Endothelial cell (in vitro differentiated cells): Measurements from ENCODE around the gene STX5. TPM values are rescaled to one million over a fixed set of nuclear protein-coding genes. Genes with fewer than 3 reads are reported as not detected.

ENCODE experiments used
- DNase-seq: peaks from one replicate; pipeline ENCODE4 v3.0.0; 2021; ENCODE audit warnings: low spot score
- H3K27ac Mint-ChIP-seq: one replicate; pipeline ENCODE4 v1.8.0; 2021; ENCODE audit warnings: mixed read lengths, inconsistent platforms; ENCODE audit not compliant: unreplicated experiment
- H3K27me3 Mint-ChIP-seq: one replicate; pipeline ENCODE4 v1.8.0; 2021; ENCODE audit warnings: mild to moderate bottlenecking, moderate library complexity, mixed read lengths, inconsistent platforms; ENCODE audit not compliant: unreplicated experiment
- H3K36me3 Mint-ChIP-seq: one replicate; pipeline ENCODE4 v1.8.0; 2021; ENCODE audit warnings: mild to moderate bottlenecking, low read depth, mixed read lengths, inconsistent platforms; ENCODE audit not compliant: unreplicated experiment
- H3K4me1 Mint-ChIP-seq: one replicate; pipeline ENCODE4 v1.8.0; 2021; ENCODE audit warnings: mild to moderate bottlenecking, mixed read lengths, inconsistent platforms; ENCODE audit not compliant: unreplicated experiment
- H3K4me3 Mint-ChIP-seq: one replicate; pipeline ENCODE4 v1.8.0; 2021; ENCODE audit warnings: mild to moderate bottlenecking, mixed read lengths, inconsistent platforms; ENCODE audit not compliant: unreplicated experiment
- H3K9me3 Mint-ChIP-seq: one replicate; pipeline ENCODE4 v1.8.0; 2021; ENCODE audit warnings: mixed read lengths, inconsistent platforms; ENCODE audit not compliant: unreplicated experiment
- CTCF ChIP-seq: fragments of 200-600 bp; sonication (generic); IDR thresholded peaks from one replicate; pipeline ENCODE4 v1.5.0; 2021; ENCODE audit warnings: antibody characterized with exemption; ENCODE audit not compliant: unreplicated experiment
- total RNA-seq: library from RNA; stranded (reverse); fragmentation: NEBNext Ultra II Directional; extraction: Animal tissue kit (Norgen Biotek cat#: 25700); gene quantifications from one replicate; pipeline ENCODE4 v1.2.1, GENCODE V29; 2021; ENCODE audit not compliant: unreplicated experiment

Gene STX5
- total RNA-seq, 1 donor from 2014 or later: 37.9 TPM

- peak; percentile 95 for DNase-seq
- H3K36me3 Mint-ChIP-seq: peaks cover 35% of the 10 kb centered on the region
- peaks cover 41% of the 10 kb centered on the region for H3K4me1 Mint-ChIP-seq
- H3K9me3 Mint-ChIP-seq: no peaks in the 10 kb centered on the region
- H3K4me3 Mint-ChIP-seq: peak overlapping the region; percentile 98
- TF ChIP-seq CTCF: no peak
- peaks cover 23% of the 10 kb centered on the region for H3K27me3 Mint-ChIP-seq
- H3K27ac Mint-ChIP-seq: peak overlapping the region; percentile 95
Observed at GRCh38 chr11:62855571-62856332, 23.9 kb upstream of the STX5 start.

GRCh38 chr11:62854825-62855570 lies 23.1 kb upstream of the STX5 start:
- Mint-ChIP-seq H3K27ac (peak overlapping the region; percentile 95), H3K4me1 (peaks cover 41% of the 10 kb centered on the region), H3K9me3 (no peaks in the 10 kb centered on the region), H3K36me3 (peaks cover 35% of the 10 kb centered on the region), H3K27me3 (peaks cover 20% of the 10 kb centered on the region), H3K4me3 (peak overlapping the region; percentile 98)
- DNase-seq: no peak
- TF ChIP-seq CTCF: no peak

GRCh38 chr11:62854013-62854824 lies 22.4 kb upstream of the STX5 start:
- peak overlapping the region; percentile 95 for H3K27ac Mint-ChIP-seq

GRCh38 chr11:62853279-62853965 lies 21.6 kb upstream of the STX5 start:
- Mint-ChIP-seq H3K36me3 (peaks cover 35% of the 10 kb centered on the region), H3K9me3 (no peaks in the 10 kb centered on the region), H3K4me3 (peak overlapping the region; percentile 98), H3K4me1 (peaks cover 37% of the 10 kb centered on the region), H3K27me3 (peaks cover 17% of the 10 kb centered on the region), H3K27ac (peak overlapping the region; percentile 68)
- DNase-seq: no peak
- TF ChIP-seq CTCF: no peak

More at GRCh38 chr11:62854013-62854824, 22.4 kb upstream of the STX5 start:
- no peak for DNase-seq
- peaks cover 35% of the 10 kb centered on the region for H3K36me3 Mint-ChIP-seq
- H3K4me1 Mint-ChIP-seq: peaks cover 37% of the 10 kb centered on the region
- peaks cover 17% of the 10 kb centered on the region for H3K27me3 Mint-ChIP-seq
- H3K4me3 Mint-ChIP-seq: peak overlapping the region; percentile 98
- no peaks in the 10 kb centered on the region for H3K9me3 Mint-ChIP-seq
- no peak for TF ChIP-seq CTCF
